Measurements from ENCODE around the gene ORC2.

Gene ORC2

DNA sequence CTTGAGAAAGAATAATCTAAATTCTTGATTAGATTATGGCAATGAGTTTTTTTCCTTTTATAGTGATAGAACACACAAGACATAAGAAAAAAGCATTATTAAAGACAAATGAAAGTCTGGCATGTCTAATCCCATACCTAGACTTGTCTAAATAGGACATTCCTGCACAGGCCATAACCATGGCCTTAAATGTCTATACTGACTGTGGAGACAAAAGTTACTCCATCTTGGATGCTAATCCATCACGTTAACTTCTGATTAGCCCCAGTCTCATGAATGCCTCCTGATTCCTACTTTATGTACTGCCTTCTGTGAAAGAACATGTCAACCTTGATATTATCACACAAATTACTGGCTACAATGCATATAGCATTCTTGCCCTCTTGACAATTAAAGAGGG lies 23.6 kb downstream of the ORC2 start:
- H3K9me3 ChIP-seq (ENCODE audit: severe bottlenecking) = no peaks in the 10 kb centered on the region
- H3K4me3 ChIP-seq (ENCODE audit: low read depth, low read length) = no peak overlapping the region
- no peak for DNase-seq
- H3K27ac ChIP-seq = no peak overlapping the region
- peaks cover 41% of the 10 kb centered on the region for H3K36me3 ChIP-seq
- H3K27me3 ChIP-seq (ENCODE audit: insufficient read depth, low read depth, severe bottlenecking) = no peaks in the 10 kb centered on the region
- TF ChIP-seq, protein P1, sequence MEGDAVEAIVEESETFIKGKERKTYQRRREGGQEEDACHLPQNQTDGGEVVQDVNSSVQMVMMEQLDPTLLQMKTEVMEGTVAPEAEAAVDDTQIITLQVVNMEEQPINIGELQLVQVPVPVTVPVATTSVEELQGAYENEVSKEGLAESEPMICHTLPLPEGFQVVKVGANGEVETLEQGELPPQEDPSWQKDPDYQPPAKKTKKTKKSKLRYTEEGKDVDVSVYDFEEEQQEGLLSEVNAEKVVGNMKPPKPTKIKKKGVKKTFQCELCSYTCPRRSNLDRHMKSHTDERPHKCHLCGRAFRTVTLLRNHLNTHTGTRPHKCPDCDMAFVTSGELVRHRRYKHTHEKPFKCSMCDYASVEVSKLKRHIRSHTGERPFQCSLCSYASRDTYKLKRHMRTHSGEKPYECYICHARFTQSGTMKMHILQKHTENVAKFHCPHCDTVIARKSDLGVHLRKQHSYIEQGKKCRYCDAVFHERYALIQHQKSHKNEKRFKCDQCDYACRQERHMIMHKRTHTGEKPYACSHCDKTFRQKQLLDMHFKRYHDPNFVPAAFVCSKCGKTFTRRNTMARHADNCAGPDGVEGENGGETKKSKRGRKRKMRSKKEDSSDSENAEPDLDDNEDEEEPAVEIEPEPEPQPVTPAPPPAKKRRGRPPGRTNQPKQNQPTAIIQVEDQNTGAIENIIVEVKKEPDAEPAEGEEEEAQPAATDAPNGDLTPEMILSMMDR (IDR thresholded peaks at IDR 0.05; ENCODE audit: low read depth, low read length) = no peak

DNA sequence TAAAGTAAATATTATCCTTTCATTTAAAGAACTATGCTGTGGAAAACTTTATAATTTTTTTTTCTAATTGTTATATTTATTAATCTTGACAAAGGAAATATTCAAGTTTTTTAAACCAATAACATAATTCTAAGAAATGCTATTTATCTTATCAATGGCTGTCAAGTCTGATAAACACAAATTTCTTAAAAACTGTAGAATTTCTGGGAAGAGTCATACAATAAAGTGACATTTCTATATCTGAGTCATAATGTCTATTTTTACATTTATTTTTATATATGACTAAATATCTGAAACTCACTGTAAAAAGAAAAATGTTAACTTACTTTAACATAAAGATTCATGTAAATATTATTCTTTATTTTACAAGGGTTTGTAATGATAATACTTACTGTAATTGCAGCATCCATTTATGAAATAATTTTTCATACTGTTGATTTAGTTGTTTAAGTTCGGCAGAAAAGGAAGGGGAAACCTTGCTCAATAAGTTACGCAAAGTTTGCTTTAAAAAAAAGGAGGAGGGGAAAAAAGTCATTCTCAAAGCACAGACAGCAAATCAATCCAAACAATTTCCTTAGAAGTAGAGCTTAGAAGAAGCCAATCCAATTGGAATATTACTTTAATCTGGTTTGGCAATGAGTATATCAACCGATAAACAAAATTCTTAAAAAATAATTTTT lies 32.4 kb downstream of the ORC2 start:
- peaks cover 31% of the 10 kb centered on the region for H3K36me3 ChIP-seq
- H3K27me3 ChIP-seq (ENCODE audit: insufficient read depth, low read depth, severe bottlenecking) = no peaks in the 10 kb centered on the region
- no peak overlapping the region for H3K4me3 ChIP-seq (ENCODE audit: low read depth, low read length)
- TF ChIP-seq, protein P1 (IDR thresholded peaks at IDR 0.05; ENCODE audit: low read depth, low read length) = no peak
- H3K9me3 ChIP-seq (ENCODE audit: severe bottlenecking) = no peaks in the 10 kb centered on the region
- H3K27ac ChIP-seq = no peak overlapping the region
- no peak for DNase-seq

DNA sequence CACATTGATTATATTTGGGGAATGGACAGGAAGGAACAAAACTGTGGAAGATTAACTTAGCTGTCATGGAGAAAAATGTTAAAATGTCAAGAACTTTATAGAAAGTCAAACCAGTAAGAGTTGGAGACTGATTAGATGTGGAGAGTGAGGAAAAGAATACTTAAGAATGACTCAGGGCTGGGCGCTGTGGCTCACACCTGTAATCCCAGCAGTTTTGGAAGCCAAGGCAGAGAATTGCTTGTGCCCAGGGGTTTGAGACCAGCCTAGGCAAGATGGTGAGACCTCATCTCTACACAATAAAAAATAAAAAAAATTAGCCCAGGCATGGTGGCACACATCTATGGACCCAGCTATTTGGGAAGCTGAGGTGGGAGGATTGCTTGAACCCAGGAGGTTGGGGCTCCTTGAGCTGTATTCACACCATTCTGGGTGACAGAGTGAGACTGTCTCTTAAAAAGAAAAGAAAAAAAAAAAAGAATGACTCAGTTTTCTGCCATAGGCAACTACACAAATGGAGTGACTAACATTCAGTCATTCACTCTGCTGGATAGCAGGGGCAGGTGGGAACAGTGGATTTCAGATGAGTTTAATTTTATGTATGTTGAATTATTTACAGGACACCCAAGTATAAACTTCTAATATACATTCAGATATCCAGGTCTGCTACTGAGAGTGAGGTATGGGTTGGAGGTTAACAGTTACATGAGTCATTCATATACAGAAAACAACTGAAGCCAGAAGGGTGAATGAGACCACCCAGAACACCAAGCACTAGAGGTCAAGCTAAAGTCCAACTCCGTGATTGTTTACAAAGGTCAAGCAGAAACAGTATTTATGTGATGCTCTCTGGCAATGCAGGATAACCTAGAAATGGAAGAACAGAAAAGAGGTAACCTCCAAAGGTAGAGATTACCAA lies 33.9 kb downstream of the ORC2 start:
- Histone ChIP-seq H3K27ac (no peak overlapping the region), H3K36me3 (peaks cover 36% of the 10 kb centered on the region), H3K4me3 (ENCODE audit: low read depth, low read length) (no peak overlapping the region), H3K9me3 (ENCODE audit: severe bottlenecking) (no peaks in the 10 kb centered on the region), H3K27me3 (ENCODE audit: insufficient read depth, low read depth, severe bottlenecking) (no peaks in the 10 kb centered on the region)
- DNase-seq = no peak
- TF ChIP-seq, protein P1 (IDR thresholded peaks at IDR 0.05; ENCODE audit: low read depth, low read length) = no peak

- no peaks in the 10 kb centered on the region for H3K9me3 ChIP-seq (ENCODE audit: severe bottlenecking)
- no peak overlapping the region for H3K27ac ChIP-seq
- no peak overlapping the region for H3K4me3 ChIP-seq (ENCODE audit: low read depth, low read length)
- DNase-seq = no peak
- TF ChIP-seq, protein P1 (IDR thresholded peaks at IDR 0.05; ENCODE audit: low read depth, low read length) = no peak
- H3K36me3 ChIP-seq = peaks cover 45% of the 10 kb centered on the region
- H3K27me3 ChIP-seq (ENCODE audit: insufficient read depth, low read depth, severe bottlenecking) = no peaks in the 10 kb centered on the region
Measured at GRCh38 chr2:200922439-200922838, 41.0 kb downstream of the ORC2 start.

- DNase-seq = no peak
- TF ChIP-seq, protein P1 (IDR thresholded peaks at IDR 0.05; ENCODE audit: low read depth, low read length) = no peak
- peaks cover 40% of the 10 kb centered on the region for H3K36me3 ChIP-seq
Measured at GRCh38 chr2:200913654-200914053, 49.8 kb downstream of the ORC2 start.

More at GRCh38 chr2:200913654-200914053, 49.8 kb downstream of the ORC2 start:
- Histone ChIP-seq H3K4me3 (ENCODE audit: low read depth, low read length) (no peak overlapping the region), H3K27ac (no peak overlapping the region), H3K9me3 (ENCODE audit: severe bottlenecking) (no peaks in the 10 kb centered on the region), H3K27me3 (ENCODE audit: insufficient read depth, low read depth, severe bottlenecking) (no peaks in the 10 kb centered on the region)
